B cell (primary cell): Measurements from ENCODE around the gene LLPH. TPM values are rescaled to one million over a fixed set of nuclear protein-coding genes. Genes with fewer than 3 reads are reported as not detected.

ENCODE experiments used
- ATAC-seq: fragments of 200-7000 bp; cut with Tn5 transposase; one replicate; pipeline ENCODE4 v1.10.0; 2021; ENCODE audit warnings: low read depth, mild to moderate bottlenecking, moderate number of reproducible peaks, moderate library complexity
- CTCF ChIA-PET: fragments of 350-600 bp; sonication (Branson Sonifier 250); formaldehyde crosslinking; loops from one replicate; lab custom pipeline; 2021; ENCODE audit warnings: antibody characterized with exemption, inconsistent platforms; lab: Charles Lee
- POLR2A ChIA-PET: fragments of 350-600 bp; sonication (Branson Sonifier 250); formaldehyde crosslinking; loops from one replicate; lab custom pipeline; 2021; ENCODE audit warnings: antibody characterized with exemption; lab: Charles Lee
- DNase-seq: peaks from one replicate; pipeline ENCODE4 v3.0.0; 2013
- H2AFZ ChIP-seq: 2 replicates; pipeline ENCODE4 v1.6.1; 2012; ENCODE audit warnings: mild to moderate bottlenecking, low read depth, low read length; ENCODE audit not compliant: insufficient read depth, poor library complexity, severe bottlenecking
- H3K27ac ChIP-seq, 2 donors: 1 replicate in 1 of 2; 2 replicates in 1 of 2; pipeline ENCODE4 v1.5.1; 2012 to 2013; ENCODE audit warnings: low read length in 2 of 2, mild to moderate bottlenecking in 2 of 2, moderate library complexity in 1 of 2
- H3K27me3 ChIP-seq, 4 experiments: fragments of 200-600 bp in 1 of 4; sonication (generic) in 1 of 4; replicated peaks in 1 of 4; 1 replicate in 2 of 4; 2 replicates in 2 of 4; pipeline versions ENCODE4 v1.6.1 to v1.7.0; 2013 to 2016; ENCODE audit warnings: low read length in 3 of 4, mild to moderate bottlenecking in 2 of 4, mixed read lengths in 1 of 4, moderate library complexity in 1 of 4; ENCODE audit not compliant: insufficient read depth in 4 of 4, control insufficient read depth in 3 of 4; ENCODE audit errors: control extremely low read depth in 1 of 4
- H3K36me3 ChIP-seq, 2 experiments: replicated peaks in 1 of 2; 1 replicate in 1 of 2; 2 replicates in 1 of 2; pipeline versions ENCODE4 v1.6.1 to v1.7.1; 2013; ENCODE audit warnings: low read length in 1 of 2; ENCODE audit not compliant: insufficient read depth in 2 of 2, control insufficient read depth in 1 of 2; ENCODE audit errors: control extremely low read depth in 1 of 2, extremely low read depth in 1 of 2
- H3K4me1 ChIP-seq, 2 donors: fragments of 200-600 bp in 1 of 2; sonication (generic) in 1 of 2; 1 replicate in 1 of 2; 2 replicates in 1 of 2; pipeline versions ENCODE4 v1.5.1 to v1.6.1; 2013 to 2017; ENCODE audit warnings: low read length in 2 of 2; ENCODE audit not compliant: control insufficient read depth in 2 of 2, insufficient read depth in 2 of 2
- H3K4me2 ChIP-seq: replicated peaks from 2 replicates; pipeline ENCODE3; 2012; ENCODE audit warnings: mild to moderate bottlenecking, low read depth, low read length; ENCODE audit not compliant: poor library complexity, severe bottlenecking
- H3K4me3 ChIP-seq, 5 experiments: fragments of 200-600 bp in 1 of 5; sonication (generic) in 1 of 5; 1 replicate in 3 of 5; 2 replicates in 2 of 5; pipeline versions ENCODE4 v1.5.1 to v1.7.0; 2011 to 2016; ENCODE audit warnings: low read length in 4 of 5, mild to moderate bottlenecking in 4 of 5, low read depth in 2 of 5, control low read depth in 1 of 5, moderate library complexity in 1 of 5; ENCODE audit not compliant: insufficient read depth in 1 of 5; ENCODE audit errors: control extremely low read depth in 1 of 5, extremely low read depth in 1 of 5
- H3K79me2 ChIP-seq: fragments of 200-600 bp; sonication (generic); one replicate; pipeline ENCODE4 v1.6.0; 2016; ENCODE audit warnings: low read length; ENCODE audit not compliant: control insufficient read depth, insufficient read depth
- H3K9ac ChIP-seq: fragments of 200-600 bp; sonication (generic); 2 replicates; pipeline ENCODE4 v1.6.1; 2017; ENCODE audit warnings: mild to moderate bottlenecking, low read length, moderate library complexity
- H3K9me3 ChIP-seq, 3 donors: one replicate each; pipeline versions ENCODE4 v1.6.1 to v1.7.1; 2013; ENCODE audit warnings: low read length in 2 of 3; ENCODE audit not compliant: control insufficient read depth in 2 of 3, insufficient read depth in 1 of 3; ENCODE audit errors: control extremely low read depth in 1 of 3
- H4K20me1 ChIP-seq: 2 replicates; pipeline ENCODE4 v1.6.0; 2012; ENCODE audit warnings: mild to moderate bottlenecking, low read length; ENCODE audit not compliant: insufficient read depth, control insufficient read depth, poor library complexity, severe bottlenecking
- H3K27ac Mint-ChIP-seq: one replicate; pipeline ENCODE4 v1.8.0; 2021; ENCODE audit warnings: mixed read lengths
- H3K27me3 Mint-ChIP-seq: one replicate; pipeline ENCODE4 v1.8.0; 2021; ENCODE audit warnings: mixed read lengths
- H3K4me1 Mint-ChIP-seq: one replicate; pipeline ENCODE4 v1.8.0; 2021; ENCODE audit warnings: mixed read lengths
- H3K4me3 Mint-ChIP-seq: one replicate; pipeline ENCODE4 v1.8.0; 2021; ENCODE audit warnings: mixed read lengths
- H3K9me3 Mint-ChIP-seq: one replicate; pipeline ENCODE4 v1.8.0; 2022; ENCODE audit warnings: mixed read lengths; ENCODE audit not compliant: insufficient read depth
- EZH2 ChIP-seq: IDR thresholded peaks from 2 replicates; pipeline ENCODE4 v1.6.1; 2012; ENCODE audit warnings: borderline replicate concordance, low read depth, mild to moderate bottlenecking, moderate library complexity, low read length; ENCODE audit not compliant: insufficient read depth, poor library complexity, severe bottlenecking
- WGBS: methylation state at CpG from one replicate; pipeline ENCODE4 v1.1.5; 2013; ENCODE audit warnings: missing lambda C conversion rate; ENCODE audit not compliant: insufficient coverage; 5-methylcytosine and 5-hydroxymethylcytosine counted together
- intact Hi-C: fragments of 100-400 bp; cut with micrococcal nuclease; formaldehyde crosslinking; loops from one replicate; pipeline ENCODE4 v1.10.0; 2022
- polyA plus RNA-seq: library from polyadenylated mRNA; depleted of rRNA; stranded (reverse); fragments of >200 nt; gene quantifications from 2 replicates; pipeline ENCODE4 v1.2.3, GENCODE V29; 2012
- total RNA-seq, 2 donors: library from RNA; stranded (reverse); fragments of 120-200 nt in 1 of 2; gene quantifications; 1 replicate in 1 of 2; 2 replicates in 1 of 2; pipeline versions ENCODE4 v1.2.3 to v1.2.4, GENCODE V29; 2013 to 2022
- TF ChIP-seq, protein P1 (sequence below): fragments of 200-600 bp; IDR thresholded peaks from one replicate; pipeline ENCODE4 v1.8.0; 2022; ENCODE audit warnings: antibody characterized with exemption, mild to moderate bottlenecking

The LLPH gene
- total and polyA plus RNA-seq, 2 donors (not counting 1 experiment from before 2014, with no cell fraction given), result 2.1 to 23.4 TPM

DNA sequence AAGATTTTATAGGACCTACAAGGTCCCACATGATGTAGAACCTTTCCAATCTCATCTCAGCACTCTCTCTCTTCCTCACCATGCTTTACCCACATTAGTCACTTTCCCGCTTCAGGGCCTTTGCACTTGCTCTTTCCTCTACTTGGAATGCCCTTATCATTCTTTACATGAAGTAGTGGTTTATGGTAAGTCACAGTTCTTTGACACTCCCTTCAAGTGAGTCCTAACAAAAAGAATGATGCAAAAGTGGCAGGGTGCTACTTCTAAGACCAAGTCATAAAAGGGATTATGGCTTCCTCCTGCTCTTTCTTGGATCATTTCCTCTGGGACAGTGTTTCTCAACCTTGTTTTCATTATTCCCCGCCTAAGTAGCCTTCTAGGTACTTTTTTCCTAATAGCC, 26.1 kb upstream of the LLPH start:
- Mint-ChIP-seq H3K4me1 (peaks cover 36% of the 10 kb centered on the region), H3K27me3 (no peaks in the 10 kb centered on the region), H3K4me3 (no peak overlapping the region), H3K27ac (no peak overlapping the region), H3K9me3 (no peaks in the 10 kb centered on the region)
- Histone ChIP-seq H3K27ac (no peak overlapping the region), H3K27me3 (no peaks in the 10 kb centered on the region), H2AFZ (no peak overlapping the region), H4K20me1 (peaks cover 84% of the 10 kb centered on the region), H3K79me2 (peaks cover 77% of the 10 kb centered on the region), H3K4me1 (peaks cover 0 to 2% of the 10 kb centered on the region in 2 donors), H3K36me3 (peaks cover 7 to 34% of the 10 kb centered on the region in 2 experiments), H3K4me3 (no peak overlapping the region), H3K9ac (no peak overlapping the region), H3K9me3 (peaks cover 0 to 7% (median 0%) of the 10 kb centered on the region in 3 donors), H3K4me2 (no peak overlapping the region)
- no peak for ATAC-seq
- TF ChIP-seq EZH2, result no peak
- TF ChIP-seq, protein P1, sequence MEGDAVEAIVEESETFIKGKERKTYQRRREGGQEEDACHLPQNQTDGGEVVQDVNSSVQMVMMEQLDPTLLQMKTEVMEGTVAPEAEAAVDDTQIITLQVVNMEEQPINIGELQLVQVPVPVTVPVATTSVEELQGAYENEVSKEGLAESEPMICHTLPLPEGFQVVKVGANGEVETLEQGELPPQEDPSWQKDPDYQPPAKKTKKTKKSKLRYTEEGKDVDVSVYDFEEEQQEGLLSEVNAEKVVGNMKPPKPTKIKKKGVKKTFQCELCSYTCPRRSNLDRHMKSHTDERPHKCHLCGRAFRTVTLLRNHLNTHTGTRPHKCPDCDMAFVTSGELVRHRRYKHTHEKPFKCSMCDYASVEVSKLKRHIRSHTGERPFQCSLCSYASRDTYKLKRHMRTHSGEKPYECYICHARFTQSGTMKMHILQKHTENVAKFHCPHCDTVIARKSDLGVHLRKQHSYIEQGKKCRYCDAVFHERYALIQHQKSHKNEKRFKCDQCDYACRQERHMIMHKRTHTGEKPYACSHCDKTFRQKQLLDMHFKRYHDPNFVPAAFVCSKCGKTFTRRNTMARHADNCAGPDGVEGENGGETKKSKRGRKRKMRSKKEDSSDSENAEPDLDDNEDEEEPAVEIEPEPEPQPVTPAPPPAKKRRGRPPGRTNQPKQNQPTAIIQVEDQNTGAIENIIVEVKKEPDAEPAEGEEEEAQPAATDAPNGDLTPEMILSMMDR, result no peak
- no CpG with 5 or more reads among the region's 2 CpGs for WGBS
- ChIA-PET CTCF (no interaction called here), POLR2A (no interaction called here)
- DNase-seq, result no peak
- intact Hi-C loops, result no loop called here

DNA sequence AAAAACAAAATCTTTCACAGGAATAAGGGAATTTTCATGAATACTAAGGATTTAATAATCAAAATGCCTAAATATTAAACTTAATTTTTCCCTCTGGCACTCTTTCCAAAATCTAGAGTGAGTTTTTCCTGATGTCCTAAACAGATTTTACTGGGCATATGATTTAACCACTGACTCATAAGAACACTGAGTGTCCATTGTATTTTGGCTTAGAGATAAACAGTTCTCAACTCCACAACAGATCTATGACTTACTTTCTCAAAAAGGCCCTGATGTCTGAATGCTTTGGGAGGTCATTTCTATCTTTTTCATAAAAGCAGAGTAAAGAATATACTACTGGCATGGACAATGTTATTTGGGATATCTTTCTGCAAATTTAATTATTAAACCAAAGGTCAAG, 24.2 kb upstream of the LLPH start:
- Histone ChIP-seq H3K4me1 (peaks cover 0 to 6% of the 10 kb centered on the region in 2 donors), H3K4me3 (no peak overlapping the region), H3K27me3 (no peaks in the 10 kb centered on the region), H3K79me2 (peaks cover 73% of the 10 kb centered on the region), H3K4me2 (no peak overlapping the region), H2AFZ (no peak overlapping the region), H3K27ac (no peak overlapping the region), H3K9me3 (peaks cover 0 to 4% (median 1%) of the 10 kb centered on the region in 3 donors), H4K20me1 (peaks cover 84% of the 10 kb centered on the region), H3K9ac (no peak overlapping the region), H3K36me3 (peaks cover 10 to 34% of the 10 kb centered on the region in 2 experiments)
- intact Hi-C loops, result no loop called here
- no peak for DNase-seq
- H3K27ac Mint-ChIP-seq, result no peak overlapping the region
- ChIA-PET CTCF (no interaction called here), POLR2A (no interaction called here)
- H3K27me3 Mint-ChIP-seq, result no peaks in the 10 kb centered on the region
- no peak for TF ChIP-seq EZH2
- TF ChIP-seq, protein P1, result no peak
- ATAC-seq, result no peak
- no peak overlapping the region for H3K4me3 Mint-ChIP-seq
- H3K4me1 Mint-ChIP-seq, result peaks cover 34% of the 10 kb centered on the region
- no peaks in the 10 kb centered on the region for H3K9me3 Mint-ChIP-seq
